ENCODE data around the gene USP43.

The USP43 gene

GRCh38 chr17:9714801-9715200 lies 69.5 kb downstream of the USP43 start:
- DNase-seq: no peak

GRCh38 chr17:9715503-9716016 lies 70.2 kb downstream of the USP43 start:
- DNase-seq: no peak

- DNase-seq: no peak
Measured at GRCh38 chr17:9725575-9725974, 80.3 kb downstream of the USP43 start.

- DNase-seq: no peak
Measured at GRCh38 chr17:9726291-9726690, 81.0 kb downstream of the USP43 start.

GRCh38 chr17:9728005-9728404 lies 82.7 kb downstream of the USP43 start:
- DNase-seq: no peak

- no peak for DNase-seq
Measured at GRCh38 chr17:9728564-9728963, 83.2 kb downstream of the USP43 start.

GRCh38 chr17:9729034-9729650 lies 83.8 kb downstream of the USP43 start:
- DNase-seq: no peak

- no peak for DNase-seq
Measured at GRCh38 chr17:9729735-9730420, 84.6 kb downstream of the USP43 start.

- no peak for DNase-seq
Measured at GRCh38 chr17:9750524-9750923, 105.2 kb downstream of the USP43 start.

GRCh38 chr17:9755083-9755482 lies 109.8 kb downstream of the USP43 start:
- DNase-seq: no peak

GRCh38 chr17:9760266-9760665 lies 114.9 kb downstream of the USP43 start:
- DNase-seq: no peak

GRCh38 chr17:9763643-9764042 lies 118.3 kb downstream of the USP43 start:
- DNase-seq: no peak

GRCh38 chr17:9765322-9765721 lies 120.0 kb downstream of the USP43 start:
- DNase-seq: no peak

GRCh38 chr17:9766970-9767369 lies 121.7 kb downstream of the USP43 start:
- no peak for DNase-seq

- DNase-seq: no peak
Measured at GRCh38 chr17:9767432-9767991, 122.2 kb downstream of the USP43 start.

GRCh38 chr17:9768381-9768934 lies 123.1 kb downstream of the USP43 start:
- DNase-seq: no peak

GRCh38 chr17:9769036-9769695 lies 123.8 kb downstream of the USP43 start:
- no peak for DNase-seq

- DNase-seq: no peak
Measured at GRCh38 chr17:9771465-9771864, 126.1 kb downstream of the USP43 start.

- no peak for DNase-seq
Measured at GRCh38 chr17:9772658-9773057, 127.3 kb downstream of the USP43 start.

GRCh38 chr17:9776911-9777310 lies 131.6 kb downstream of the USP43 start:
- DNase-seq: no peak

All from activated CD4-positive, alpha-beta T cell treated with anti-CD3 and anti-CD28 coated beads for 4 hours (primary cell).